ENCODE measurements around the gene ATG12.

The ATG12 gene

GRCh38 chr5:115857626-115858349 lies 16.4 kb upstream of the ATG12 start:
- Histone ChIP-seq H3K4me3 (ENCODE audit: low read length) (no peak overlapping the region), H3K27me3 (ENCODE audit: control insufficient read depth, insufficient read depth, low read length) (no peaks in the 10 kb centered on the region), H3K9ac (ENCODE audit: low read length) (no peak overlapping the region), H3K27ac (ENCODE audit: low read length) (no peak overlapping the region), H3K36me3 (ENCODE audit: control insufficient read depth, low read depth, low read length) (no peaks in the 10 kb centered on the region), H3K9me3 (ENCODE audit: control insufficient read depth, low read depth, low read length) (no peaks in the 10 kb centered on the region), H3K4me1 (ENCODE audit: control insufficient read depth, low read depth, low read length) (peaks cover 20% of the 10 kb centered on the region)

- H3K27ac ChIP-seq (ENCODE audit: low read length) = no peak overlapping the region
These were observed 15.7 kb upstream of the ATG12 start for GRCh38 chr5:115857057-115857479.

GRCh38 chr5:115855959-115856358 lies 14.6 kb upstream of the ATG12 start:
- Histone ChIP-seq H3K4me1 (ENCODE audit: control insufficient read depth, low read depth, low read length) (peaks cover 20% of the 10 kb centered on the region), H3K36me3 (ENCODE audit: control insufficient read depth, low read depth, low read length) (no peaks in the 10 kb centered on the region)

More at GRCh38 chr5:115857057-115857479, 15.7 kb upstream of the ATG12 start:
- no peak overlapping the region for H3K9ac ChIP-seq (ENCODE audit: low read length)
- no peak overlapping the region for H3K4me3 ChIP-seq (ENCODE audit: low read length)
- no peaks in the 10 kb centered on the region for H3K27me3 ChIP-seq (ENCODE audit: control insufficient read depth, insufficient read depth, low read length)
- peaks cover 20% of the 10 kb centered on the region for H3K4me1 ChIP-seq (ENCODE audit: control insufficient read depth, low read depth, low read length)
- no peaks in the 10 kb centered on the region for H3K9me3 ChIP-seq (ENCODE audit: control insufficient read depth, low read depth, low read length)
- no peaks in the 10 kb centered on the region for H3K36me3 ChIP-seq (ENCODE audit: control insufficient read depth, low read depth, low read length)

GRCh38 chr5:115854139-115854538 lies 12.8 kb upstream of the ATG12 start:
- no peaks in the 10 kb centered on the region for H3K27me3 ChIP-seq (ENCODE audit: control insufficient read depth, insufficient read depth, low read length)
- H3K9me3 ChIP-seq (ENCODE audit: control insufficient read depth, low read depth, low read length) = no peaks in the 10 kb centered on the region
- H3K27ac ChIP-seq (ENCODE audit: low read length) = no peak overlapping the region
- H3K9ac ChIP-seq (ENCODE audit: low read length) = no peak overlapping the region
- no peak overlapping the region for H3K4me3 ChIP-seq (ENCODE audit: low read length)
- H3K36me3 ChIP-seq (ENCODE audit: control insufficient read depth, low read depth, low read length) = no peaks in the 10 kb centered on the region
- peaks cover 14% of the 10 kb centered on the region for H3K4me1 ChIP-seq (ENCODE audit: control insufficient read depth, low read depth, low read length)

More at GRCh38 chr5:115855959-115856358, 14.6 kb upstream of the ATG12 start:
- no peaks in the 10 kb centered on the region for H3K9me3 ChIP-seq (ENCODE audit: control insufficient read depth, low read depth, low read length)
- no peaks in the 10 kb centered on the region for H3K27me3 ChIP-seq (ENCODE audit: control insufficient read depth, insufficient read depth, low read length)
- no peak overlapping the region for H3K4me3 ChIP-seq (ENCODE audit: low read length)
- no peak overlapping the region for H3K27ac ChIP-seq (ENCODE audit: low read length)
- no peak overlapping the region for H3K9ac ChIP-seq (ENCODE audit: low read length)

GRCh38 chr5:115850744-115851416 lies 9.5 kb upstream of the ATG12 start:
- Histone ChIP-seq H3K36me3 (ENCODE audit: control insufficient read depth, low read depth, low read length) (no peaks in the 10 kb centered on the region), H3K27me3 (ENCODE audit: control insufficient read depth, insufficient read depth, low read length) (no peaks in the 10 kb centered on the region), H3K9me3 (ENCODE audit: control insufficient read depth, low read depth, low read length) (no peaks in the 10 kb centered on the region), H3K9ac (ENCODE audit: low read length) (no peak overlapping the region), H3K27ac (ENCODE audit: low read length) (no peak overlapping the region), H3K4me1 (ENCODE audit: control insufficient read depth, low read depth, low read length) (no peaks in the 10 kb centered on the region), H3K4me3 (ENCODE audit: low read length) (no peak overlapping the region)

- Histone ChIP-seq H3K27me3 (ENCODE audit: control insufficient read depth, insufficient read depth, low read length) (no peaks in the 10 kb centered on the region), H3K9ac (ENCODE audit: low read length) (no peak overlapping the region), H3K4me3 (ENCODE audit: low read length) (no peak overlapping the region), H3K4me1 (ENCODE audit: control insufficient read depth, low read depth, low read length) (no peaks in the 10 kb centered on the region), H3K36me3 (ENCODE audit: control insufficient read depth, low read depth, low read length) (no peaks in the 10 kb centered on the region), H3K9me3 (ENCODE audit: control insufficient read depth, low read depth, low read length) (no peaks in the 10 kb centered on the region), H3K27ac (ENCODE audit: low read length) (no peak overlapping the region)
These were observed 8.0 kb upstream of the ATG12 start for GRCh38 chr5:115849258-115849798.

GRCh38 chr5:115847290-115847689 lies 5.9 kb upstream of the ATG12 start:
- H3K4me1 ChIP-seq (ENCODE audit: control insufficient read depth, low read depth, low read length) = peaks cover 7% of the 10 kb centered on the region
- H3K27me3 ChIP-seq (ENCODE audit: control insufficient read depth, insufficient read depth, low read length) = peaks cover 13% of the 10 kb centered on the region
- H3K36me3 ChIP-seq (ENCODE audit: control insufficient read depth, low read depth, low read length) = no peaks in the 10 kb centered on the region
- no peak overlapping the region for H3K27ac ChIP-seq (ENCODE audit: low read length)
- no peaks in the 10 kb centered on the region for H3K9me3 ChIP-seq (ENCODE audit: control insufficient read depth, low read depth, low read length)
- no peak overlapping the region for H3K4me3 ChIP-seq (ENCODE audit: low read length)
- no peak overlapping the region for H3K9ac ChIP-seq (ENCODE audit: low read length)

- H3K27me3 ChIP-seq (ENCODE audit: control insufficient read depth, insufficient read depth, low read length) = peaks cover 13% of the 10 kb centered on the region
- no peak overlapping the region for H3K4me3 ChIP-seq (ENCODE audit: low read length)
- no peak overlapping the region for H3K27ac ChIP-seq (ENCODE audit: low read length)
- no peaks in the 10 kb centered on the region for H3K36me3 ChIP-seq (ENCODE audit: control insufficient read depth, low read depth, low read length)
- H3K9ac ChIP-seq (ENCODE audit: low read length) = no peak overlapping the region
- peaks cover 7% of the 10 kb centered on the region for H3K4me1 ChIP-seq (ENCODE audit: control insufficient read depth, low read depth, low read length)
- no peaks in the 10 kb centered on the region for H3K9me3 ChIP-seq (ENCODE audit: control insufficient read depth, low read depth, low read length)
These were observed 3.0 kb upstream of the ATG12 start for GRCh38 chr5:115844321-115844817.

- Histone ChIP-seq H3K4me3 (ENCODE audit: low read length) (peak overlapping the region; percentile 96), H3K27ac (ENCODE audit: low read length) (no peak overlapping the region), H3K4me1 (ENCODE audit: control insufficient read depth, low read depth, low read length) (peaks cover 7% of the 10 kb centered on the region), H3K27me3 (ENCODE audit: control insufficient read depth, insufficient read depth, low read length) (peaks cover 13% of the 10 kb centered on the region), H3K36me3 (ENCODE audit: control insufficient read depth, low read depth, low read length) (no peaks in the 10 kb centered on the region), H3K9me3 (ENCODE audit: control insufficient read depth, low read depth, low read length) (no peaks in the 10 kb centered on the region), H3K9ac (ENCODE audit: low read length) (no peak overlapping the region)
These were observed 2.2 kb upstream of the ATG12 start for GRCh38 chr5:115843444-115844130.

- H3K36me3 ChIP-seq (ENCODE audit: control insufficient read depth, low read depth, low read length) = peaks cover under 1% of the 10 kb centered on the region
- H3K27me3 ChIP-seq (ENCODE audit: control insufficient read depth, insufficient read depth, low read length) = peaks cover 13% of the 10 kb centered on the region
- peak overlapping the region; percentile 95 for H3K9ac ChIP-seq (ENCODE audit: low read length)
- H3K4me3 ChIP-seq (ENCODE audit: low read length) = peak overlapping the region; percentile 96
- H3K9me3 ChIP-seq (ENCODE audit: control insufficient read depth, low read depth, low read length) = no peaks in the 10 kb centered on the region
- no peak overlapping the region for H3K27ac ChIP-seq (ENCODE audit: low read length)
- peaks cover 7% of the 10 kb centered on the region for H3K4me1 ChIP-seq (ENCODE audit: control insufficient read depth, low read depth, low read length)
These were observed 1.6 kb upstream of the ATG12 start for GRCh38 chr5:115842952-115843351.

Measured in iPS-18a (cell line).